Measurements from ENCODE around the gene TBC1D25.

The TBC1D25 gene

DNA sequence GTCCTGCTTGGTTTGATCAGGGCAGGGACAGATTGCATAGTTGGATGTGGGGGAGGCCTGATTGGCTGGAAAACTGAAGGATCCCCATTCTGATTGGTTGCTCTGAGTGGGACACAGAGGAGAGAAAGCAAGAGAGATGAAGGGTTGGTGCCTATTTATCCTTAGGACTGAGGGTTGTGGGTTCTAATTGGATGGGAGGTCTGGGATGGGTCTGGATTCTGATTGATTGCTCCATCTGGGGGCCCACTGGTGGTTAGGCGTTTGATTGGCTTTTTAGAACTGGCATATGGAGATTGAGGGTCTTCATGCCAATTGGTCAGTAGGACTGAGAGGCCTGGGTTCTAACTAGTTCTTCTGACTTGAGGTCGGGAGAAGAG lies 18.6 kb upstream of the TBC1D25 start (continued):
- no peak for TF ChIP-seq ZNF555 (tag by site-specific recombination; conservative IDR thresholded peaks at IDR 0.05)
- no peak for TF ChIP-seq PBX3 (CRISPR knock-in tag; IDR thresholded peaks at IDR 0.05)
- no peak for TF ChIP-seq ZXDB (tag by site-specific recombination; IDR thresholded peaks at IDR 0.05)
- peak; percentile 82 for TF ChIP-seq ZBTB17 (tag by site-specific recombination; IDR thresholded peaks at IDR 0.05)
- no peak for TF ChIP-seq ZNF133 (tag by site-specific recombination; IDR thresholded peaks at IDR 0.05)
- no peak for TF ChIP-seq ZNF791 (tag by site-specific recombination; IDR thresholded peaks at IDR 0.05)
- peak; percentile 6; the same call in 1 of the 2 replicates for TF ChIP-seq ZNF76 (tag by site-specific recombination; IDR thresholded peaks at IDR 0.05; ENCODE audit: borderline replicate concordance, low read depth)
- TF ChIP-seq ZNF302 (tag by site-specific recombination; IDR thresholded peaks at IDR 0.05; ENCODE audit: low read depth): no peak
- no peak for TF ChIP-seq ZNF174 (tag by site-specific recombination; IDR thresholded peaks at IDR 0.05)

GRCh38 chrX:48521353-48522243 lies 17.9 kb upstream of the TBC1D25 start, which contains the start of gene EBP:
Gene EBP (plus strand): TSS chrX:48521808. CDS start chrX:48523772, 1,964 bp downstream.
- no peaks in the 10 kb centered on the region for H3K4me1 ChIP-seq (ENCODE audit: control insufficient read depth, insufficient read depth, low read length)
- ChIA-PET CTCF (no interaction called here), POLR2A (interaction anchor here (0.6 to 2.7 kb wide), 7 partner anchors 10 to 552 kb away, joined by 3 to 16 read pairs (median 8); partner anchors contain the start of gene TBC1D25)
- H3K4me3 ChIP-seq (ENCODE audit: low read depth, low read length): peak within 1 kb of the TSS; percentile 59
- H3K27ac ChIP-seq (ENCODE audit: extremely low read depth, low read depth, low read length): peak within 1 kb of the TSS; percentile 58; the same call in 1 of the 2 replicates
- no peaks in the 10 kb centered on the region for H3K9me3 ChIP-seq (ENCODE audit: control insufficient read depth, insufficient read depth, low read depth, low read length)
- H3K36me3 ChIP-seq (ENCODE audit: control insufficient read depth in 2 of 2, insufficient read depth in 1 of 2, low read length in 2 of 2): peaks cover 20 to 21% of the 10 kb centered on the region in 2 experiments
- peak; percentile 59 for TF ChIP-seq ZBTB48 (tag by site-specific recombination; IDR thresholded peaks at IDR 0.05)
- peak; percentile 55; the same call in 1 of the 2 replicates for TF ChIP-seq EGR2 (tag by site-specific recombination; IDR thresholded peaks at IDR 0.05; ENCODE audit: low read depth)
- TF ChIP-seq ZNF391 (tag by site-specific recombination; IDR thresholded peaks at IDR 0.05; ENCODE audit: borderline replicate concordance, low read depth): peak; percentile 43; the same call in 1 of the 2 replicates
- peak; percentile 63; the same call in 1 of the 2 replicates for TF ChIP-seq ZBTB20 (tag by site-specific recombination; IDR thresholded peaks at IDR 0.05)
- TF ChIP-seq ZNF248 (tag by site-specific recombination; IDR thresholded peaks at IDR 0.05): no peak
- TF ChIP-seq ZNF423 (tag by site-specific recombination; IDR thresholded peaks at IDR 0.05): no peak
- peak; percentile 50; the same call in 1 of the 2 replicates for TF ChIP-seq ZNF660 (tag by site-specific recombination; IDR thresholded peaks at IDR 0.05)
- no peak for TF ChIP-seq HOXC10 (CRISPR knock-in tag; IDR thresholded peaks at IDR 0.05)
- TF ChIP-seq ZNF747 (tag by site-specific recombination; IDR thresholded peaks at IDR 0.05): no peak
- TF ChIP-seq ZNF580 (tag by site-specific recombination; IDR thresholded peaks at IDR 0.05): no peak
- TF ChIP-seq KLF16 (tag by site-specific recombination; IDR thresholded peaks at IDR 0.05): 0 out of 2 replicates have a peak, but pooled peaks have one; percentile 51
- TF ChIP-seq SP3 (tag by site-specific recombination; IDR thresholded peaks at IDR 0.05): peak; percentile 88
- TF ChIP-seq, protein P1, sequence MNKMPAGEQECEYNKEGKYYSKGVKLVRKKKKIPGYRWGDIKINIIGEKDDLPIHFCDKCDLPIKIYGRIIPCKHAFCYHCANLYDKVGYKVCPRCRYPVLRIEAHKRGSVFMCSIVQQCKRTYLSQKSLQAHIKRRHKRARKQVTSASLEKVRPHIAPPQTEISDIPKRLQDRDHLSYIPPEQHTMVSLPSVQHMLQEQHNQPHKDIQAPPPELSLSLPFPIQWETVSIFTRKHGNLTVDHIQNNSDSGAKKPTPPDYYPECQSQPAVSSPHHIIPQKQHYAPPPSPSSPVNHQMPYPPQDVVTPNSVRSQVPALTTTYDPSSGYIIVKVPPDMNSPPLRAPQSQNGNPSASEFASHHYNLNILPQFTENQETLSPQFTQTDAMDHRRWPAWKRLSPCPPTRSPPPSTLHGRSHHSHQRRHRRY (tag by site-specific recombination; IDR thresholded peaks at IDR 0.05): no peak
- TF ChIP-seq, protein P2, sequence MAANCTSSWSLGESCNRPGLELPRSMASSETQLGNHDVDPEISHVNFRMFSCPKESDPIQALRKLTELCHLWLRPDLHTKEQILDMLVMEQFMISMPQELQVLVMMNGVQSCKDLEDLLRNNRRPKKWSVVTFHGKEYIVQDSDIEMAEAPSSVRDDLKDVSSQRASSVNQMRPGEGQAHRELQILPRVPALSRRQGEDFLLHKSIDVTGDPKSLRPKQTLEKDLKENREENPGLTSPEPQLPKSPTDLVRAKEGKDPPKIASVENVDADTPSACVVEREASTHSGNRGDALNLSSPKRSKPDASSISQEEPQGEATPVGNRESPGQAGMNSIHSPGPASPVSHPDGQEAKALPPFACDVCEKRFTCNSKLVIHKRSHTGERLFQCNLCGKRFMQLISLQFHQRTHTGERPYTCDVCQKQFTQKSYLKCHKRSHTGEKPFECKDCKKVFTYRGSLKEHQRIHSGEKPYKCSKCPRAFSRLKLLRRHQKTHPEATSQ (tag by site-specific recombination; IDR thresholded peaks at IDR 0.05): no peak
- TF ChIP-seq ZNF10 (tag by site-specific recombination; IDR thresholded peaks at IDR 0.05): peak; percentile 90
- TF ChIP-seq ZNF404 (tag by site-specific recombination; IDR thresholded peaks at IDR 0.05): no peak
- TF ChIP-seq ZIC2 (tag by site-specific recombination; IDR thresholded peaks at IDR 0.05): no peak
- no peak for TF ChIP-seq ZNF530 (tag by site-specific recombination; IDR thresholded peaks at IDR 0.05; ENCODE audit: low read depth)
- TF ChIP-seq ZNF138 (tag by site-specific recombination; IDR thresholded peaks at IDR 0.05; ENCODE audit: borderline replicate concordance): no peak
- no peak for TF ChIP-seq TRIM28 (IDR thresholded peaks at IDR 0.05; ENCODE audit: borderline replicate concordance, low read length)
